Activated T-cell treated with anti-CD3 and anti-CD28 coated beads, Interleukin-2, amount 50 U/mL, for 4 hours (primary cell): Measurements from ENCODE around the gene ARID5B. TPM values are rescaled to one million over a fixed set of nuclear protein-coding genes. Genes with fewer than 3 reads are reported as not detected.
"Not testable (repeated sequence)": the region's sequence is repeated elsewhere in the genome, so short reads cannot be mapped to it uniquely, and the experiment has no call there.

ENCODE experiments used
- ATAC-seq, 2 donors: fragments of 200-7000 bp; cut with Tn5 transposase; one replicate each; pipeline ENCODE4 v1.10.0; 2021
- DNase-seq: peaks from one replicate; pipeline ENCODE4 v3.0.0-alpha.2; 2020
- H3K27me3 Mint-ChIP-seq: one replicate; pipeline ENCODE4 v1.8.0; 2021; ENCODE audit warnings: low read depth, mixed read lengths
- H3K36me3 Mint-ChIP-seq: one replicate; pipeline ENCODE4 v1.8.0; 2022; ENCODE audit warnings: mixed read lengths; ENCODE audit not compliant: insufficient read depth
- H3K4me1 Mint-ChIP-seq: one replicate; pipeline ENCODE4 v1.8.0; 2021; ENCODE audit warnings: low read depth, mixed read lengths
- H3K4me3 Mint-ChIP-seq: one replicate; pipeline ENCODE4 v1.8.0; 2021; ENCODE audit warnings: mild to moderate bottlenecking, moderate library complexity, mixed read lengths
- H3K9me3 Mint-ChIP-seq: one replicate; pipeline ENCODE4 v1.8.0; 2021; ENCODE audit warnings: mixed read lengths
- total RNA-seq, 3 donors: library from RNA; stranded (reverse); gene quantifications; one replicate each; pipeline ENCODE4 v1.2.1, GENCODE V29; 2021

ARID5B gene
- total RNA-seq, 3 donors from 2014 or later: 50.8 to 83.7 (median 69.8) TPM

- H3K27me3 Mint-ChIP-seq: no peaks in the 10 kb centered on the region
- H3K4me1 Mint-ChIP-seq: peaks cover 70% of the 10 kb centered on the region
- ATAC-seq: no peak
- no peaks in the 10 kb centered on the region for H3K9me3 Mint-ChIP-seq
- H3K4me3 Mint-ChIP-seq: no peak overlapping the region
- DNase-seq: no peak
- H3K36me3 Mint-ChIP-seq: peaks cover 50% of the 10 kb centered on the region
Observed at GRCh38 chr10:61967298-61967697, 65.8 kb downstream of the ARID5B start.

DNA sequence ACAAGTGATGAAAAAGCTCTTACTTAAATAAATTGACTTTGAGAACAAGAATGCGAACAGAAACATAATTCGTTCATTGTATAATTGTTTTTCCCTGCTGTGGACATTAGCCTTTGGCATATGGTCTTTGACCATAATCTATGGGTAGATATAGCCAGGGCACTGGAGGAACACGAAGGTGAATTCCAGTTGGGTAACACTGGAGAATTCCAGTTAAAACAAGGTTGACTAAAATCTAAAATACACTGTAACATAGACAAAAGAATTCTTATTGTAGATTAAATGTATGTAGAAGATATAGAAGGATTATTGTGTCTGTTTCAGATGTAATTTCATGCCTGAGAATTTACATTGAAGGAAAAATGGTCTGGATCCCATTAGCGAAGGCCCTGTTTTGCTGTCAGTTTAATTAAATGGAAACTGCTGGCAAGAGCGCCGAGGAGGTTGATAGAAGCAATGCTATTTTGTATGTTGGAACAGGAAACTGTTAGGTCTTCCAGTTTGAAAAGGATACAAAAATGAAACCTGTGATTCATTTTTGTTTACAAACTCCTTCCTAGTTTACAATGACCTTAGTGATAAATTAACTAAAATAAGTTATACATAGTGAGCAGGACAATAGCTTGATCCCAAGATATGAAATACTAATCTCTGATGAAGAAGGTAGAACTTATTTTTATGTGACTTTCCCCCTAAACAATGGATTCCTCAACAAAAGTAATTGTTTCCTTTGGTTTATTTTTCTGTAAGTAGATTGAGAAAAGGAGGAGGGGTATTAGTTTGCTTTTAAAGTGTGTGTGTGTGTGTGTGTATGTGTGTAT is 68.9 kb downstream of the ARID5B start:
- H3K4me3 Mint-ChIP-seq: no peak overlapping the region
- ATAC-seq (no peak), DNase-seq (no peak)
- peaks cover 65% of the 10 kb centered on the region for H3K4me1 Mint-ChIP-seq
- H3K27me3 Mint-ChIP-seq: no peaks in the 10 kb centered on the region
- no peaks in the 10 kb centered on the region for H3K9me3 Mint-ChIP-seq
- H3K36me3 Mint-ChIP-seq: peaks cover 51% of the 10 kb centered on the region

GRCh38 chr10:61971003-61971325 is 69.5 kb downstream of the ARID5B start:
- no peaks in the 10 kb centered on the region for H3K9me3 Mint-ChIP-seq
- peaks cover 51% of the 10 kb centered on the region for H3K36me3 Mint-ChIP-seq
- ATAC-seq (no peak), DNase-seq (no peak)
- H3K27me3 Mint-ChIP-seq: no peaks in the 10 kb centered on the region
- no peak overlapping the region for H3K4me3 Mint-ChIP-seq
- H3K4me1 Mint-ChIP-seq: peaks cover 62% of the 10 kb centered on the region

- Mint-ChIP-seq H3K4me1 (peaks cover 47% of the 10 kb centered on the region), H3K27me3 (no peaks in the 10 kb centered on the region), H3K4me3 (no peak overlapping the region), H3K9me3 (no peaks in the 10 kb centered on the region), H3K36me3 (peaks cover 42% of the 10 kb centered on the region)
- DNase-seq: no peak
- no peak for ATAC-seq
Observed at GRCh38 chr10:61973169-61973568, 71.7 kb downstream of the ARID5B start.

DNA sequence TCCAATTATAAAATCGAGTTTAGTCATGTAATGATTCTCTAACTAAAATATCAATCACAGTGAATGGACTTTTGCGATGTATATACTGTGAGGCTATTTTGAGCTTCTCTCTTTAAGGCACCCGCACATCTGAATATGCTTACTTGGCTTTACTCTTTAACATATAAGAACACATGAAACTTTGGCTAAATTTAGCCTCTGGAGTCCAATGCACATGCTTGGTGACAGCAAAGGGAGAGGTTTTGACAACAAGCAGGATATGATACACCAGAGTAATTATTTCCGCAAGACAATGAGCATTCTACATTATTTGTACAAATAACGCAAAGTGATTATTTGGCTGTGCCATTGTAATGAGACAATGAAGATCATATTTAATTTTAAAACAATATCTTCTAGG is 72.4 kb downstream of the ARID5B start:
- DNase-seq (no peak), ATAC-seq (no peak)
- H3K36me3 Mint-ChIP-seq: peaks cover 38% of the 10 kb centered on the region
- H3K4me3 Mint-ChIP-seq: no peak overlapping the region
- H3K4me1 Mint-ChIP-seq: peaks cover 45% of the 10 kb centered on the region
- no peaks in the 10 kb centered on the region for H3K27me3 Mint-ChIP-seq
- no peaks in the 10 kb centered on the region for H3K9me3 Mint-ChIP-seq

DNA sequence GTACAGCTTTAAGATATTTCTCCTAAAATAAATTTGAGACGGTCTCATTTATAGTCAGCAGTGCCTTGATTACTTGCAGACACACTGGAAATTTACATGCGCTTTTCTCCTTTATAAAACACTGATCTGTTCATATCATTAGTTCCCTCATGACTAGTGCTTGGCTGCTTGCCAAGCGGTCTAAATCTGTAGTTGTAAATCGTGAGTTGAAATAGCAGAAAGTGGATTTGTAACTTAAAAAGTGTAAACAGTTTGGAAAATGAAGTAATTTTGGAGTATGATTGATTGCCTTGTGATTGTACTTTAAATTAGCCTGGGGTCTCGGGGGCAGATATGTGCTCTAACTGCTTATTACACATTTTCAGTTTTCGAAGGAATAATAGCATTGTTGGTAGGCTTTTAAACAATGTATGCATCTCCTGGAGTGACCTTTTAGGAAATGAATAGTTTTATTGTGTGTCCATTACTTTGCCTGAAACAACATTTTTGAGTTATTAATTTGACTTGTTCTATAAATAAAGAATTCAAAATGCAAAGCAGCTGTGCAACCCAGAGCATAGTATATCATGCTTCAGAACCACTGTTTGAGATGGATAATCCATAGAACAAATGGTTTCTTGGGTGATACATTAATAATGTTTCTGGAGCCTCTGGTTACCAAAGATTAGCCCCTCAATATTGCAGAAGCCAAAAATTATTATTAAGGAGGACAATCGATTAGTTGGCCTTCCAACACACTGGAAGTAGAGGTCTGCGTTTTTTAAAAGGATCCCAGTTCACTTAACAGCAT is 73.3 kb downstream of the ARID5B start:
- no peak for DNase-seq
- Mint-ChIP-seq H3K27me3 (no peaks in the 10 kb centered on the region), H3K36me3 (peaks cover 34% of the 10 kb centered on the region), H3K4me3 (no peak overlapping the region), H3K4me1 (peaks cover 41% of the 10 kb centered on the region), H3K9me3 (no peaks in the 10 kb centered on the region)
- ATAC-seq: no peak

DNA sequence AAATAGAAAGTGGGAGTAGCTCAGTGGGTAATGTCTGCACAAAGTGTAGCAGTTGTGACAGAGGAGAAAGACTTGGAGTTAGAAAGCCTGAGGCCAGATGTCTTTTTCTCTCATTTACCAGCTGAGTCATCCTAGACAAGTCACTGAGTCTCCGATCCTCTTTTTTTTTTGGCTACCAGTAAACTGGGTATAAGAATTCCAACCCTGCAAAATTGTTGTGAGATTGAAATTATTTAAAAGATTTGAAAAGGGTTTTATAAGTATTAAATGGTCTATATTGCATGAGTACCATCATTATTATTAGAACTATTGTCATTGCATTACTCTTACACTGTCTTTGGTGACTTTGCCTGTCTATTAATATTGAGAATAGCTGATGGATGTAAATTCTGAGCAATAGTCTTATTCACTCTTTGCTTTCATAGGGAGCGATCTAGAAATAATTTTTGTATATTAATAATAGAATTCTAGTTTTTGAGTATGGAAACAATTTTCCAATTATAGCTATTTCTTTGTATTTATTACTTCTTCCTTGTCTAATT is 74.0 kb downstream of the ARID5B start:
- Mint-ChIP-seq H3K9me3 (no peaks in the 10 kb centered on the region), H3K27me3 (no peaks in the 10 kb centered on the region), H3K4me3 (no peak overlapping the region), H3K4me1 (peaks cover 37% of the 10 kb centered on the region), H3K36me3 (peaks cover 33% of the 10 kb centered on the region)
- no peak for DNase-seq
- no peak for ATAC-seq

DNA sequence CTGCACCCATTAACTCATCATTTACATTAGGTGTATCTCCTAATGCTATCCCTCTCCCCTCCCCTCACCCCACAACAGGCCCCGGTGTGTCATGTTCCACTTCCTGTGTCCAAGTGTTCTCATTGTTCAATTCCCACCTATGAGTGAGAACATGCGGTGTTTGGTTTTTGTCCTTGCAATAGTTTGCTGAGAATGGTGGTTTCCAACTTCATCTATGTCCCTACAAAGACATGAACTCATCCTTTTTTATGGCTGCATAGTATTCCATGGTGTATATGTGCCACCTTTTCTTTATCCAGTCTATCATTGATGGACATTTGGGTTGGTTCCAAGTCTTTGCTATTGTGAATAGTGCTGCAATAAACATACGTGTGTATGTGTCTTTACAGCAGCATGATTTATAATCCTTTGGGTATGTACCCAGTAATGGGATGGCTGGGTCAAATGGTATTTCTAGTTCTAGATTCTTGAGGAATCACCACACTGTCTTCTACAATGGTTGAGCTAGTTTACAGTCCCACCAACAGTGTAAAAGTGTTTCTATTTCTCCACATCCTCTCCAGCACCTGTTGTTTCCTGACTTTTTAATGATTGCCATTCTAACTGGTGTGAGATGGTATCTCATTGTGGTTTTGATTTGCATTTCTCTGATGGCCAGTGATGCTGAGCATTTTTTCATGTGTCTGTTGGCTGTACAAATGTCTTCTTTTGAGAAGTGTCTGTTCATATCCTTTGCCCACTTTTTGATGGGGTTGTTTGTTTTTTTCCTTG is 75.6 kb downstream of the ARID5B start:
- Mint-ChIP-seq H3K4me1 (peaks cover 40% of the 10 kb centered on the region), H3K36me3 (peaks cover 31% of the 10 kb centered on the region)
- not testable (repeated sequence) for H3K4me3 Mint-ChIP-seq, DNase-seq, H3K27me3 Mint-ChIP-seq, ATAC-seq, H3K9me3 Mint-ChIP-seq

DNA sequence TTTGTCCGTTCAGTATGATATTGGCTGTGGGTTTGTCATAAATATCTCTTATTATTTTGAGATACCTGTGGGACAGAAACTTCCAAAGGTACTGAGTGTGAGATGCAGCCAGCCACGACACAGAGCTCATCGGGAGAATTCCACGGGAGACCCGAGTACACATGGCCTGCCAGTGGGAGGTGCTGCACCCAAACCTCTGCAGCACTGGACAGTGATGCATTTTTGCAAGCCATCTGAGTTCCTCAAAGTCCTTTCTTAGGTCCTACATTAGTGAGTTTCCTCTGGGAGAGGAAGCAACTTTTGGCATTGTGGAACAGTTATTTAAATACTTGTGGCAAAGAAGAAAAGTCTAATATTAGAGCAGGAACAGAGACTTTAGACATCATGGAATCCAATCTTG is 77.5 kb downstream of the ARID5B start:
- Mint-ChIP-seq H3K27me3 (no peaks in the 10 kb centered on the region), H3K4me3 (no peak overlapping the region), H3K9me3 (no peaks in the 10 kb centered on the region), H3K4me1 (peaks cover 42% of the 10 kb centered on the region), H3K36me3 (peaks cover 22% of the 10 kb centered on the region)
- ATAC-seq (no peak), DNase-seq (no peak)

DNA sequence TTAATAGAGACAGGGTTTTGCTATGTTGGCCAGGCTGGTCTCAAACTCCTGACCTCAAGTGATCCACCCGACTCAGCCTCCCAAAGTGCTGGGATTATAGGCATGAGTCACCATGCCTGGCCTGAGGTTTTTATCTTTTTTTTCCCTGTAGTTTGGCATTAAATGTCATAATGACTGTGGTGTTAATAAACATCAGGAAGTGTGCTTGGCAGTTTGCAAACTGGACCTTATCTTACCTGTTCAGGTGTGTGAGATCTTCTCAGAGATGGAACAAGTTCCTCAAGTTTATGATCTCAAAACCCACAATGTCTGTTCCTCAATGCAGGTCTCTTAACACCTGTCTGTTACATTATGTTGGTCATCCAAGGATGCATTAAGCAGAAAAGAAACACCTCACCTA is 80.0 kb downstream of the ARID5B start:
- no peaks in the 10 kb centered on the region for H3K9me3 Mint-ChIP-seq
- H3K4me1 Mint-ChIP-seq: peaks cover 54% of the 10 kb centered on the region
- H3K27me3 Mint-ChIP-seq: no peaks in the 10 kb centered on the region
- no peak overlapping the region for H3K4me3 Mint-ChIP-seq
- ATAC-seq (no peak), DNase-seq (no peak)
- peaks cover 30% of the 10 kb centered on the region for H3K36me3 Mint-ChIP-seq

DNA sequence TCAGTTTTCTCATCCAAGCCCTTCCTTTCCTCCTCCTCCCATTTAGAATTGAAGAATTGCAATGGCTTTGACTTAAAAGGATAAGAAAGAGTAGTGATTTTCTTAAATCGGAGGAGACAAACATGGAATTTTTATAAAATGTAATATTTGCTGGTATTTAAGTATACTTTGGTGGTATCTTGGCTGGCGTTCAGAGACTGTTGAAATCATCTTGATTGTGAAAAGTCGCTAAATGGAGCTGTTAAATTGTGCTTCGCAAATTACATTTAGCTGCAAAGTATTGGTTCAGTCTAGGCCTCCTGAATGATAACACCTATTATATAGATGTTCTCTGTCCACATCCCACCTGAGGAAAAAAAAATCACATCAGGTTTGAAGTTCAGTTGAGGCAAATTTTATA is 81.8 kb downstream of the ARID5B start:
- ATAC-seq: no peak
- Mint-ChIP-seq H3K27me3 (no peaks in the 10 kb centered on the region), H3K4me1 (peaks cover 70% of the 10 kb centered on the region), H3K9me3 (no peaks in the 10 kb centered on the region), H3K36me3 (peaks cover 31% of the 10 kb centered on the region), H3K4me3 (no peak overlapping the region)
- DNase-seq: no peak

DNA sequence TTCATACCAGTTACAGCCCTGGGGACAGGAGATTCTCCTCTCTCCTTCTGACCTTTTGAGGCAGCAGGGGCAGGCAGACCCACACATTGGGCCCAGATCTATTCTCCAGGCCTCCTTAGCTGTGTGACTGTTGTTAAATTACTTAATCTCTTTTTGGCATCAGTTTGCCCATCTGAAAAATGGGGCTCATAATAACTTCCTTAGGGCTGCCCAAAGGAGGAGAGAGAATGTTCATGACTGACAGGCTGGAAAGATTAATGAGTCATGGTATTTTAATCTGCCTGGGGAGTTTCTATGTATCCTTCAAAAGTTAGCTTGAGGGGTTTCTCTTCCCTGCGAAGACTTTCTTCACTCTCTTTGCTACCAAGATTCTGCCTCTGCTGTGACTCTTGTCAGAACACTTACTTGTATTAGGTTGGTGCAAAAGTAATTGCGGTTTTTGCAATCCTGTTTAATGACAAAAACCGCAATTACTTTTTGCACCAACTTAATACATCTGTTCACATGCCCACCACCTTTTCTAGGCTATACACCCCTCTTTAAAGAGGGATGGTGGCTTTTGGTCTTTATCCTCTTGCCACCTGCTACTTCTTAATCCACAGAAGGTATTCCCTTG is 83.4 kb downstream of the ARID5B start:
- H3K4me1 Mint-ChIP-seq: peaks cover 76% of the 10 kb centered on the region
- H3K4me3 Mint-ChIP-seq: no peak overlapping the region
- DNase-seq (no peak), ATAC-seq (no peak)
- H3K36me3 Mint-ChIP-seq: peaks cover 25% of the 10 kb centered on the region
- H3K9me3 Mint-ChIP-seq: no peaks in the 10 kb centered on the region
- H3K27me3 Mint-ChIP-seq: no peaks in the 10 kb centered on the region

DNA sequence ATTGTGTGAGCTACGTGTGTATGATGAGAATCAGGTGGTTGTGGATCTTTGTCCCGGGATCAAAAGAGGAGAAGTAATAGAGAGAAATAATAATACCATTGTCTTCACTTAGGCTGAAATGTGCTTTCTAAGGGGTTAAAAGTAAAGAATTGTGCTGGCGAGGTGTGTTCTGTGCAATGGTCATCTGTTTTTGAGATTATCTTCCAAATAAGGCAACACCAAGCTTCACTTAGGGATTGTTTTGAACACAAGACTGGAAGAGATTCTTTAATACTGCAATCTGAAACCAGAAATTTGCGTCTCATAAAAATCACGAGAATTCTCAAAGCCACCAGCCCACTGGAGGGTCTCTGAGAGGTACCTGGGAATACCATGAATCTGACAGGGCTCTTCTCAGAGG is 84.2 kb downstream of the ARID5B start:
- H3K36me3 Mint-ChIP-seq: peaks cover 24% of the 10 kb centered on the region
- no peak for ATAC-seq
- H3K9me3 Mint-ChIP-seq: no peaks in the 10 kb centered on the region
- no peak overlapping the region for H3K4me3 Mint-ChIP-seq
- no peak for DNase-seq
- peaks cover 84% of the 10 kb centered on the region for H3K4me1 Mint-ChIP-seq
- no peaks in the 10 kb centered on the region for H3K27me3 Mint-ChIP-seq

DNA sequence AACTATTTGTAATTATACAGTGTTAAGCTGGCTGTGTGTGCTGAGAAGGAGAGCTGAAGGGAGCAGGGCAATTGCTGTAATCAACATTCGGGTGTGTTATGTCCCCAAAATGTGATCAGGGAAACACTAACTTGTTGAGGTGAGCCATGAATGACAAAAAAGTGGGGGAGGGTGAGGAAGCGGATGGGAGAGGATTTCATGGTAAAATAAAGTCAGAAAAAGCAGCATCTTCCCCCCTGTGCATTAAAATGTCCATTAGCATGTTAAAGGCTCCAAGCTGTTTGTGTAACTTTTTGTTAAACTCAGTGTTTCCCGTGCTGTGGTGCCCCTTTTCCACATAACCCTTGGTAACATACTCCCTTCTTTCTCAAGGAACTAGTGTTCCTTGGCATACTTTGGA is 84.9 kb downstream of the ARID5B start:
- no peaks in the 10 kb centered on the region for H3K27me3 Mint-ChIP-seq
- H3K36me3 Mint-ChIP-seq: peaks cover 27% of the 10 kb centered on the region
- H3K4me3 Mint-ChIP-seq: no peak overlapping the region
- ATAC-seq (no peak), DNase-seq (no peak)
- H3K9me3 Mint-ChIP-seq: no peaks in the 10 kb centered on the region
- peaks cover 89% of the 10 kb centered on the region for H3K4me1 Mint-ChIP-seq
